Endothelial cell of hepatic sinusoid (primary cell): ENCODE results near the gene ACAA1.
"Not testable (repeated sequence)": the region's sequence is repeated elsewhere in the genome, so short reads cannot be mapped to it uniquely, and the experiment has no call there.

Source experiments
- in situ Hi-C: cut with HindIII; loops from 2 replicates; pipeline ENCODE4 v1.10.0; 2017; ENCODE audit warnings: low sequenced_read_pairs

ACAA1 gene

GRCh38 chr3:38136777-38137614 is at the start of gene ACAA1:
Gene ACAA1, minus strand, starts transcription at chr3:38137127. Its CDS starts 92 bp downstream, at chr3:38137035.
- in situ Hi-C loops: no loop called here

GRCh38 chr3:38177181-38177580 is 40.3 kb upstream of the ACAA1 start:
- in situ Hi-C loops: no loop called here

GRCh38 chr3:38173834-38174418 is 37.0 kb upstream of the ACAA1 start:
- in situ Hi-C loops: no loop called here

GRCh38 chr3:38171622-38172021 is 34.7 kb upstream of the ACAA1 start:
- in situ Hi-C loops: no loop called here

GRCh38 chr3:38170722-38171121 is 33.8 kb upstream of the ACAA1 start:
- in situ Hi-C loops: no loop called here

GRCh38 chr3:38169027-38169317 is 32.0 kb upstream of the ACAA1 start:
- in situ Hi-C loops: no loop called here

- in situ Hi-C loops: no loop called here
Measured at GRCh38 chr3:38168151-38169026, 31.5 kb upstream of the ACAA1 start.

- in situ Hi-C loops: no loop called here
Measured at GRCh38 chr3:38167591-38167990, 30.7 kb upstream of the ACAA1 start.

- in situ Hi-C loops: no loop called here
Measured at GRCh38 chr3:38165722-38166387, 28.9 kb upstream of the ACAA1 start.

GRCh38 chr3:38164952-38165721 is 28.2 kb upstream of the ACAA1 start, which contains the start of gene OXSR1:
Gene OXSR1, plus strand, starts transcription at chr3:38165537. Its CDS starts 340 bp downstream, at chr3:38165877.
- in situ Hi-C loops: no loop called here

- in situ Hi-C loops: no loop called here
Measured at GRCh38 chr3:38164643-38164951, 27.7 kb upstream of the ACAA1 start.

- in situ Hi-C loops: no loop called here
Measured at GRCh38 chr3:38163841-38164642, 27.1 kb upstream of the ACAA1 start.

- in situ Hi-C loops: no loop called here
Measured at GRCh38 chr3:38163117-38163840, 26.4 kb upstream of the ACAA1 start.

GRCh38 chr3:38160704-38161103 is 23.8 kb upstream of the ACAA1 start:
- in situ Hi-C loops: not testable (repeated sequence)

- in situ Hi-C loops: no loop called here
Measured at GRCh38 chr3:38158472-38158871, 21.5 kb upstream of the ACAA1 start.

- in situ Hi-C loops: no loop called here
Measured at GRCh38 chr3:38157595-38157994, 20.7 kb upstream of the ACAA1 start.

GRCh38 chr3:38157117-38157516 is 20.2 kb upstream of the ACAA1 start:
- in situ Hi-C loops: no loop called here

GRCh38 chr3:38155825-38156224 is 18.9 kb upstream of the ACAA1 start:
- in situ Hi-C loops: no loop called here
